Measurements from ENCODE around the gene PATJ. TPM values are rescaled to one million over a fixed set of nuclear protein-coding genes. Genes with fewer than 3 reads are reported as not detected.

PATJ gene
- total and polyA plus RNA-seq, 2 donors (not counting 1 experiment from before 2014, with no cell fraction given), result 8.0 to 45.3 TPM

DNA sequence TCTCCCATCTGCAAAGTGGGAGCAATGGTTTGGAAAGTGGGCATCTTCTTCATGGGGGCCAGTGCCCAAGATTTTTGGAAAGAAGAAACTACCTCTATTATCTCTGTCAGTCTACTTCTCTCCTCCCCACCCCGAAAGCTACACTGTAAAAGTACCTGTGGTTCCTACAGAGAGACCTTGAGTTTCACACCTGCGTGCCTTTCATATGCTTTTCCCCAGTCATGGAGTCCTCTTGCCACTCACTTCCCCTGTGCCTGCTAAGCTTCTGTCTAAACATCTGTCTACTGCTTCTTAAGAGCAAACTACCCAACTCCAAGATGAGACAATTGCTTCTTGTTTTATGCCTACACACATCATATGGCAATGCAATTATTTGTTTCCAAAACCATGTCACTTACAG lies 261.5 kb downstream of the PATJ start:
- H3K27me3 ChIP-seq (replicated peaks in 1 of 4; ENCODE audit: control extremely low read depth in 1 of 4, control insufficient read depth in 3 of 4, insufficient read depth in 4 of 4, low read length in 3 of 4), result no peaks in the 10 kb centered on the region
- DNase-seq (no peak), ATAC-seq (ENCODE audit: low read depth) (no peak)
- no peak overlapping the region for H3K4me3 Mint-ChIP-seq
- no peaks in the 10 kb centered on the region for H3K9me3 ChIP-seq (ENCODE audit: control extremely low read depth in 1 of 3, control insufficient read depth in 2 of 3, insufficient read depth in 1 of 3, low read length in 2 of 3)
- H3K27ac Mint-ChIP-seq, result no peak overlapping the region
- ChIA-PET CTCF (no interaction called here), POLR2A (no interaction called here)
- H3K4me1 ChIP-seq (ENCODE audit: control insufficient read depth in 2 of 2, insufficient read depth in 2 of 2, low read length in 2 of 2), result no peaks in the 10 kb centered on the region
- H3K9me3 Mint-ChIP-seq (ENCODE audit: insufficient read depth), result no peaks in the 10 kb centered on the region
- H3K36me3 ChIP-seq (replicated peaks in 1 of 2; ENCODE audit: control extremely low read depth in 1 of 2, control insufficient read depth in 1 of 2, extremely low read depth in 1 of 2, insufficient read depth in 2 of 2, low read length in 1 of 2), result peaks cover 0 to 3% of the 10 kb centered on the region in 2 experiments
- H3K4me2 ChIP-seq (replicated peaks; ENCODE audit: low read depth, low read length, poor library complexity, severe bottlenecking), result no peak overlapping the region
- no peaks in the 10 kb centered on the region for H4K20me1 ChIP-seq (ENCODE audit: control insufficient read depth, insufficient read depth, low read length, poor library complexity, severe bottlenecking)
- WGBS (ENCODE audit: insufficient coverage), result 92% methylated on average over 2 of the region's 2 CpGs
- intact Hi-C loops (cut with micrococcal nuclease), result no loop called here
- TF ChIP-seq EZH2 (IDR thresholded peaks at IDR 0.05; ENCODE audit: borderline replicate concordance, insufficient read depth, low read depth, low read length, poor library complexity, severe bottlenecking), result no peak
- TF ChIP-seq, protein P1, sequence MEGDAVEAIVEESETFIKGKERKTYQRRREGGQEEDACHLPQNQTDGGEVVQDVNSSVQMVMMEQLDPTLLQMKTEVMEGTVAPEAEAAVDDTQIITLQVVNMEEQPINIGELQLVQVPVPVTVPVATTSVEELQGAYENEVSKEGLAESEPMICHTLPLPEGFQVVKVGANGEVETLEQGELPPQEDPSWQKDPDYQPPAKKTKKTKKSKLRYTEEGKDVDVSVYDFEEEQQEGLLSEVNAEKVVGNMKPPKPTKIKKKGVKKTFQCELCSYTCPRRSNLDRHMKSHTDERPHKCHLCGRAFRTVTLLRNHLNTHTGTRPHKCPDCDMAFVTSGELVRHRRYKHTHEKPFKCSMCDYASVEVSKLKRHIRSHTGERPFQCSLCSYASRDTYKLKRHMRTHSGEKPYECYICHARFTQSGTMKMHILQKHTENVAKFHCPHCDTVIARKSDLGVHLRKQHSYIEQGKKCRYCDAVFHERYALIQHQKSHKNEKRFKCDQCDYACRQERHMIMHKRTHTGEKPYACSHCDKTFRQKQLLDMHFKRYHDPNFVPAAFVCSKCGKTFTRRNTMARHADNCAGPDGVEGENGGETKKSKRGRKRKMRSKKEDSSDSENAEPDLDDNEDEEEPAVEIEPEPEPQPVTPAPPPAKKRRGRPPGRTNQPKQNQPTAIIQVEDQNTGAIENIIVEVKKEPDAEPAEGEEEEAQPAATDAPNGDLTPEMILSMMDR (IDR thresholded peaks at IDR 0.05), result no peak
- H2AFZ ChIP-seq (ENCODE audit: insufficient read depth, low read depth, low read length, poor library complexity, severe bottlenecking), result no peak overlapping the region
- no peaks in the 10 kb centered on the region for H3K27me3 Mint-ChIP-seq
- H3K27ac ChIP-seq (ENCODE audit: low read length in 2 of 2), result no peak overlapping the region
- no peaks in the 10 kb centered on the region for H3K4me1 Mint-ChIP-seq
- no peak overlapping the region for H3K4me3 ChIP-seq (ENCODE audit: control extremely low read depth in 1 of 5, extremely low read depth in 1 of 5, insufficient read depth in 1 of 5, low read depth in 2 of 5, low read length in 4 of 5)
- no peak overlapping the region for H3K9ac ChIP-seq (ENCODE audit: low read length)
- no peaks in the 10 kb centered on the region for H3K79me2 ChIP-seq (ENCODE audit: control insufficient read depth, insufficient read depth, low read length)

DNA sequence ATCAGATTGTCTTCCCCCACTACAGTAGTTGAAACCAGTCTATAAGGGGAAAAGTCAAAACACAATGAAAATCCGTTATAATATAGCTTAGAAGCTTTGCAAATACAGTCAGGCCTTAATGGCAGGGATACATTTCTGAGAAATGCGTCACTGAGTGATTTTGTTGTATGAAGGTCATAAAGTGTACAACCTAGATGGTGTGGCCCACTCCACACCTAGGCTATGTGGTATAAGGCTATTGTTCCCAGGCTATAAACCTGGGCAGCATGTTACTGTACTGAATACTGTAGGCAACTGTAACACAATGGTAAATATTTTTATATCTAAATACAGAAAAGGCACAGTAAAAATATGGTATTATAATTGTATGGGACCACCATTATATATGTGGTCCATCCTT lies 264.4 kb downstream of the PATJ start:
- intact Hi-C loops (cut with micrococcal nuclease), result no loop called here
- no peak for DNase-seq
- H3K9me3 Mint-ChIP-seq (ENCODE audit: insufficient read depth), result no peaks in the 10 kb centered on the region
- H3K4me3 Mint-ChIP-seq, result no peak overlapping the region
- Histone ChIP-seq H3K4me2 (replicated peaks; ENCODE audit: low read depth, low read length, poor library complexity, severe bottlenecking) (no peak overlapping the region), H3K27me3 (replicated peaks in 1 of 4; ENCODE audit: control extremely low read depth in 1 of 4, control insufficient read depth in 3 of 4, insufficient read depth in 4 of 4, low read length in 3 of 4) (no peaks in the 10 kb centered on the region), H3K4me3 (ENCODE audit: control extremely low read depth in 1 of 5, extremely low read depth in 1 of 5, insufficient read depth in 1 of 5, low read depth in 2 of 5, low read length in 4 of 5) (no peak overlapping the region), H2AFZ (ENCODE audit: insufficient read depth, low read depth, low read length, poor library complexity, severe bottlenecking) (no peak overlapping the region), H3K9ac (ENCODE audit: low read length) (no peak overlapping the region), H3K27ac (ENCODE audit: low read length in 2 of 2) (no peak overlapping the region), H4K20me1 (ENCODE audit: control insufficient read depth, insufficient read depth, low read length, poor library complexity, severe bottlenecking) (no peaks in the 10 kb centered on the region), H3K4me1 (ENCODE audit: control insufficient read depth in 2 of 2, insufficient read depth in 2 of 2, low read length in 2 of 2) (no peaks in the 10 kb centered on the region), H3K36me3 (replicated peaks in 1 of 2; ENCODE audit: control extremely low read depth in 1 of 2, control insufficient read depth in 1 of 2, extremely low read depth in 1 of 2, insufficient read depth in 2 of 2, low read length in 1 of 2) (peaks cover 0 to 3% of the 10 kb centered on the region in 2 experiments), H3K9me3 (ENCODE audit: control extremely low read depth in 1 of 3, control insufficient read depth in 2 of 3, insufficient read depth in 1 of 3, low read length in 2 of 3) (no peaks in the 10 kb centered on the region), H3K79me2 (ENCODE audit: control insufficient read depth, insufficient read depth, low read length) (no peaks in the 10 kb centered on the region)
- no CpG with 5 or more reads among the region's 2 CpGs for WGBS (ENCODE audit: insufficient coverage)
- no peak for ATAC-seq (ENCODE audit: low read depth)
- TF ChIP-seq, protein P1 (IDR thresholded peaks at IDR 0.05), result no peak
- TF ChIP-seq EZH2 (IDR thresholded peaks at IDR 0.05; ENCODE audit: borderline replicate concordance, insufficient read depth, low read depth, low read length, poor library complexity, severe bottlenecking), result no peak
- H3K27ac Mint-ChIP-seq, result no peak overlapping the region
- ChIA-PET CTCF (no interaction called here), POLR2A (no interaction called here)
- H3K27me3 Mint-ChIP-seq, result no peaks in the 10 kb centered on the region
- H3K4me1 Mint-ChIP-seq, result no peaks in the 10 kb centered on the region
